GM12878 (cell line): ENCODE results near the gene DAPK3. TPM values are rescaled to one million over a fixed set of nuclear protein-coding genes. Genes with fewer than 3 reads are reported as not detected.

Source experiments
- ATAC-seq: fragments of 200-7000 bp; cut with Tn5 transposase; 3 replicates; pipeline ENCODE4 v1.9.1; 2020; ENCODE audit warnings: mild to moderate bottlenecking, moderate library complexity
- BruUV-seq: library from RNA; stranded (reverse); fragments of 400-500 nt; replicated peaks from 2 replicates; lab custom pipeline; 2021; lab: Mats Ljungman, UMichigan
- CTCF ChIA-PET: fragments of 300-600 bp; sonication (Branson Sonifier 250); formaldehyde crosslinking; extraction: SDS; loops from one replicate; lab custom pipeline; 2021; ENCODE audit warnings: inconsistent platforms; lab: Yijun Ruan, JAX
- POLR2A ChIA-PET: fragments of 350-600 bp; formaldehyde crosslinking; extraction: SDS; loops from one replicate; lab custom pipeline; 2021; ENCODE audit warnings: inconsistent platforms; lab: Charles Lee
- RAD21 ChIA-PET: fragments of 300-600 bp; sonication (Branson Sonifier 250); formaldehyde crosslinking; loops from one replicate; lab custom pipeline; 2023; ENCODE audit warnings: antibody characterized with exemption; ENCODE audit not compliant: unreplicated experiment; lab: Charles Lee
- SMC1A ChIA-PET: fragments of 300-600 bp; sonication (Branson Sonifier 250); formaldehyde crosslinking; loops from one replicate; lab custom pipeline; 2023; ENCODE audit not compliant: unreplicated experiment, uncharacterized antibody; lab: Charles Lee
- DNase-seq: peaks from one replicate; pipeline ENCODE4 v3.0.0-alpha.2; 2011; ENCODE audit warnings: low read depth, low spot score
- FAIRE-seq: peaks from 3 replicates; lab custom pipeline; 2011; peaks lifted over from hg19 to GRCh38; lab: Jason Lieb, UNC
- H2AFZ ChIP-seq: 2 replicates; pipeline ENCODE4 v1.6.0; 2011; ENCODE audit warnings: low read depth, low read length, control low read depth; ENCODE audit not compliant: control insufficient read depth
- H3K27ac ChIP-seq: 2 replicates; pipeline ENCODE4 v1.5.1; 2011; ENCODE audit warnings: control low read depth; ENCODE audit not compliant: control insufficient read depth, insufficient read depth
- H3K27me3 ChIP-seq, 2 experiments: replicated peaks in 1 of 2; 2 replicates each; pipeline versions ENCODE4 v1.6.0 to v1.6.1; 2011; ENCODE audit warnings: low read length in 1 of 2; ENCODE audit not compliant: control insufficient read depth in 2 of 2, insufficient read depth in 2 of 2
- H3K36me3 ChIP-seq, 2 experiments: 2 replicates each; pipeline ENCODE4 v1.5.1; 2011; ENCODE audit warnings: low read length in 1 of 2; ENCODE audit not compliant: control insufficient read depth in 2 of 2, insufficient read depth in 2 of 2
- H3K4me1 ChIP-seq: 2 replicates; pipeline ENCODE4 v1.6.1; 2011; ENCODE audit warnings: mild to moderate bottlenecking, low read length, moderate library complexity, mixed read lengths; ENCODE audit not compliant: control insufficient read depth, insufficient read depth
- H3K4me2 ChIP-seq: 2 replicates; pipeline ENCODE4 v1.6.0; 2011; ENCODE audit warnings: control low read depth; ENCODE audit not compliant: control insufficient read depth, insufficient read depth
- H3K4me3 ChIP-seq: fragments of 200-600 bp; sonication (generic); 2 replicates; pipeline ENCODE4 v1.5.1; 2016
- H3K79me2 ChIP-seq: 2 replicates; pipeline ENCODE4 v1.6.0; 2011; ENCODE audit warnings: low read length; ENCODE audit not compliant: control insufficient read depth, insufficient read depth
- H3K9ac ChIP-seq: 2 replicates; pipeline ENCODE4 v1.8.0; 2011; ENCODE audit warnings: low read length, control low read depth, mixed read lengths; ENCODE audit not compliant: control insufficient read depth, insufficient read depth
- H3K9me3 ChIP-seq: replicated peaks from 3 replicates; pipeline ENCODE4 v1.5.1; 2011; ENCODE audit warnings: mild to moderate bottlenecking, low read length; ENCODE audit not compliant: control insufficient read depth, insufficient read depth
- H4K20me1 ChIP-seq: 2 replicates; pipeline ENCODE4 v1.6.0; 2011; ENCODE audit not compliant: control insufficient read depth, insufficient read depth
- BACH1 ChIP-seq: fragments of 450-650 bp; IDR thresholded peaks from 2 replicates; pipeline ENCODE4 v1.6.1; 2017; ENCODE audit warnings: mild to moderate bottlenecking, borderline replicate concordance
- BHLHE40 ChIP-seq, 2 experiments: fragments of 450-650 bp in 1 of 2; IDR thresholded peaks; 2 replicates each; pipeline ENCODE4 v1.6.1; 2011 to 2017; ENCODE audit warnings: low read depth in 2 of 2, borderline replicate concordance in 1 of 2, improper control_type of control experiment in 1 of 2, low read length in 1 of 2, mild to moderate bottlenecking in 1 of 2
- CEBPB ChIP-seq, 2 experiments: fragments of 150-350 bp in 1 of 2; IDR thresholded peaks; 2 replicates each; pipeline ENCODE4 v1.6.1; 2012 to 2014; ENCODE audit warnings: low read depth in 2 of 2, low read length in 2 of 2, borderline replicate concordance in 1 of 2, inconsistent platforms in 1 of 2
- FOS ChIP-seq: IDR thresholded peaks from 3 replicates; pipeline ENCODE4 v1.6.1; 2011; ENCODE audit warnings: borderline replicate concordance; ENCODE audit not compliant: insufficient read length; ENCODE audit errors: extremely low read depth
- HDAC2 ChIP-seq: fragments of 200-600 bp; sonication (generic); IDR thresholded peaks from 2 replicates; pipeline ENCODE4 v1.6.1; 2017
- MEF2B ChIP-seq: fragments of 450-650 bp; IDR thresholded peaks from 2 replicates; pipeline ENCODE4 v1.6.1; 2018; ENCODE audit warnings: mild to moderate bottlenecking, moderate library complexity; ENCODE audit not compliant: partially characterized antibody, poor library complexity, severe bottlenecking
- PML ChIP-seq: IDR thresholded peaks from 2 replicates; pipeline ENCODE4 v1.6.1; 2012; ENCODE audit warnings: low read length, inconsistent platforms
- POLR2AphosphoS5 ChIP-seq: IDR thresholded peaks from 2 replicates; pipeline ENCODE4 v1.6.1; 2011; ENCODE audit warnings: mild to moderate bottlenecking, low read length, inconsistent platforms
- RAD51 ChIP-seq: fragments of 450-650 bp; IDR thresholded peaks from 2 replicates; pipeline ENCODE4 v1.6.1; 2016; ENCODE audit warnings: moderate library complexity, mild to moderate bottlenecking, inconsistent platforms
- RELA ChIP-seq: fragments of 450-650 bp; IDR thresholded peaks from 2 replicates; pipeline ENCODE4 v1.8.0; 2014; ENCODE audit warnings: borderline replicate concordance; ENCODE audit not compliant: partially characterized antibody
- SUPT20H ChIP-seq: IDR thresholded peaks from 2 replicates; pipeline ENCODE4 v1.6.1; 2011; ENCODE audit warnings: low read depth, mild to moderate bottlenecking, low read length, moderate library complexity, borderline replicate concordance; ENCODE audit not compliant: control insufficient read depth
- in situ Hi-C: fragments of 300-500 bp; cut with MboI; formaldehyde crosslinking; loops from 9 replicates; pipeline ENCODE4 v1.14.3; 2018; ENCODE audit warnings: mixed read lengths
- intact Hi-C: fragments of 100-400 bp; cut with micrococcal nuclease; formaldehyde crosslinking; loops from one replicate; pipeline ENCODE4 v1.14.2; 2022; ENCODE audit not compliant: unreplicated experiment
- polyA plus RNA-seq, 11 experiments: library from polyadenylated mRNA; depleted of rRNA in 4 of 11; unstranded in 6 of 11; stranded (reverse) in 5 of 11; fragments of >200 nt; fragmentation: Nextera tagmentation in 4 of 11; fragmentation: Illumina TruSeq in 1 of 11; extraction: Ambion mirVana in 4 of 11; extraction: Trizol in 1 of 11; gene quantifications; 1 replicate in 1 of 11; 2 replicates in 10 of 11; pipeline versions ENCODE4 v1.2.1 to v1.2.3, GENCODE V29; 2011 to 2016; ENCODE audit warnings: inconsistent platforms in 2 of 11, missing spikeins in 2 of 11, low read depth in 1 of 11
- total RNA-seq, 4 experiments: library from RNA; depleted of rRNA in 3 of 4; stranded (reverse); fragments of >200 nt in 3 of 4; fragmentation: Illumina TruSeq in 1 of 4; extraction: Trizol in 1 of 4; gene quantifications; 2 replicates each; pipeline versions ENCODE4 v1.2.1 to v1.2.3, GENCODE V29; 2013 to 2021
- TF ChIP-seq, protein P1 (sequence below): fragments of 450-650 bp; IDR thresholded peaks from 2 replicates; pipeline ENCODE4 v1.6.1; 2014; ENCODE audit warnings: mild to moderate bottlenecking
- TF ChIP-seq, protein P2 (sequence below): IDR thresholded peaks from 2 replicates; pipeline ENCODE4 v1.6.1; 2012; ENCODE audit warnings: low read length, inconsistent platforms
- TF ChIP-seq, protein P3 (sequence below): fragments of 450-650 bp; IDR thresholded peaks from 2 replicates; pipeline ENCODE4 v1.6.1; 2017; ENCODE audit warnings: mild to moderate bottlenecking, moderate library complexity
- TF ChIP-seq, protein P4 (sequence below): IDR thresholded peaks from 2 replicates; pipeline ENCODE4 v1.6.1; 2012; ENCODE audit warnings: low read depth, low read length, improper control_type of control experiment

Gene DAPK3
- total and polyA plus RNA-seq, 10 of the 15 experiments (the other 5 are each of a cell fraction or from before 2014, with no cell fraction given), result 0.13 to 46.4 (median 24.8) TPM

DNA sequence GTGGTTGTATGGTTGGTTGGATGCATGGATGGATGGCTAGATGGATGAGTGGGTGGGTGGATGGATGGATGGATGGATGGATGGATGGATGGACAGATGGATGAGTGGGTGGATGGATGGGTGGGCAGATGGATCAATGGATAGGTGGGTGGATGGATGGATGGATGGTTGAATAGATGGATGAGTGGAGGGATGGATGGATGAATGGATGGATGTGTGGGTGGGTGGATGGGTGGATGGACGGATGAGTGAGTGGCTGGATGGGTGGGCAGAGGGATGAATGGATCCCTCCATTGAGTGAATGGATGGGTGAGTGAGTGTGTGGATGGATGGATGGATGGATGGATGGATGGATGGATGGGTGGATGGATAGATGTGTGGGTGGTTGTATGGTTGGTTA lies 47.0 kb downstream of the DAPK3 start (continued):
- TF ChIP-seq, protein P1, sequence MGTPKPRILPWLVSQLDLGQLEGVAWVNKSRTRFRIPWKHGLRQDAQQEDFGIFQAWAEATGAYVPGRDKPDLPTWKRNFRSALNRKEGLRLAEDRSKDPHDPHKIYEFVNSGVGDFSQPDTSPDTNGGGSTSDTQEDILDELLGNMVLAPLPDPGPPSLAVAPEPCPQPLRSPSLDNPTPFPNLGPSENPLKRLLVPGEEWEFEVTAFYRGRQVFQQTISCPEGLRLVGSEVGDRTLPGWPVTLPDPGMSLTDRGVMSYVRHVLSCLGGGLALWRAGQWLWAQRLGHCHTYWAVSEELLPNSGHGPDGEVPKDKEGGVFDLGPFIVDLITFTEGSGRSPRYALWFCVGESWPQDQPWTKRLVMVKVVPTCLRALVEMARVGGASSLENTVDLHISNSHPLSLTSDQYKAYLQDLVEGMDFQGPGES, result no peak
- TF ChIP-seq RAD51 (no peak), BHLHE40 (IDR thresholded peaks at IDR 0.05; ENCODE audit: borderline replicate concordance in 1 of 2, low read depth in 2 of 2, low read length in 1 of 2) (no peak), CEBPB (IDR thresholded peaks at IDR 0.05; ENCODE audit: borderline replicate concordance in 1 of 2, low read depth in 2 of 2, low read length in 2 of 2) (no peak), FOS (no peak), MEF2B (no peak), SUPT20H (no peak), RELA (no peak), PML (no peak)

DNA sequence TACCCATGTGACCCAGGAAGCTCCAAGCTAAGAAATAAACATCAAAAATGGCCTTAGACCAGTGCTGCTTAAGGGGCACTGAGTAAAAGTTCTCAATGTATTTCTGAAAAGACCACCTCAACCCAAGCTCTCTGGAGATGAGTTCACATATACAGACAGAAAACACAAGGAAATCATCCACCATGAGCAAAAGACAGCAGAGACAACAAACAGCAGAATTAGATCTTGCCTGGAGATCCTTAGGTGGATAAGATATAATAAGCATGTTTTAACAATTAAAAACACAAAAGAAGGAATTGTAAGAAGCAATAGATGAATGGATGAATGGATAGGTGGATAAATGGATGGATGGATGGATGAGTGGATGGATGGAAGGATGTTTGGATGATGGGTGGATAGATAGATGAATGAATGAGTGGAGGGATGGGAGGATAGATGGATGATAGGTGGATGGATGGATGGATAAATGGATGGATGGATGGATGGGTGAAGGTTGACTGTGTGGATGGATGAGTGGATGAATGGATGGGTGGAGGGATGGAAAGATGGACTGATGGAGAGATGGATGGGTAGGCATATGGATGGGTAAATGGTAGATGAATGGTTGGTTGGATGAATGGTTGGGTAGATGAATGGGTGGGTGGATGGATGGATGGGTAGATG lies 47.7 kb downstream of the DAPK3 start:
- Histone ChIP-seq H3K4me2 (no peak overlapping the region), H3K79me2 (no peaks in the 10 kb centered on the region), H3K9ac (no peak overlapping the region), H3K36me3 (no peaks in the 10 kb centered on the region), H4K20me1 (no peaks in the 10 kb centered on the region), H3K27ac (no peak overlapping the region), H3K27me3 (no peaks in the 10 kb centered on the region), H3K9me3 (peaks cover 3% of the 10 kb centered on the region; the same call in 1 of the 3 replicates), H3K4me1 (no peaks in the 10 kb centered on the region), H3K4me3 (no peak overlapping the region), H2AFZ (no peak overlapping the region)
- intact Hi-C loops (no loop called here), in situ Hi-C loops (no loop called here)
- DNase-seq (no peak), FAIRE-seq (no peak), ATAC-seq (no peak)
- SMC1A ChIA-PET, result no interaction called here
- POLR2A ChIA-PET, result no interaction called here
- no TSS peak for BruUV-seq
- CTCF ChIA-PET, result no interaction called here
- RAD21 ChIA-PET, result no interaction called here
- TF ChIP-seq, protein P2, sequence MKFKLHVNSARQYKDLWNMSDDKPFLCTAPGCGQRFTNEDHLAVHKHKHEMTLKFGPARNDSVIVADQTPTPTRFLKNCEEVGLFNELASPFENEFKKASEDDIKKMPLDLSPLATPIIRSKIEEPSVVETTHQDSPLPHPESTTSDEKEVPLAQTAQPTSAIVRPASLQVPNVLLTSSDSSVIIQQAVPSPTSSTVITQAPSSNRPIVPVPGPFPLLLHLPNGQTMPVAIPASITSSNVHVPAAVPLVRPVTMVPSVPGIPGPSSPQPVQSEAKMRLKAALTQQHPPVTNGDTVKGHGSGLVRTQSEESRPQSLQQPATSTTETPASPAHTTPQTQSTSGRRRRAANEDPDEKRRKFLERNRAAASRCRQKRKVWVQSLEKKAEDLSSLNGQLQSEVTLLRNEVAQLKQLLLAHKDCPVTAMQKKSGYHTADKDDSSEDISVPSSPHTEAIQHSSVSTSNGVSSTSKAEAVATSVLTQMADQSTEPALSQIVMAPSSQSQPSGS, result no peak
- TF ChIP-seq POLR2AphosphoS5 (no peak), BACH1 (no peak), HDAC2 (no peak), FOS (no peak)
- TF ChIP-seq, protein P3, sequence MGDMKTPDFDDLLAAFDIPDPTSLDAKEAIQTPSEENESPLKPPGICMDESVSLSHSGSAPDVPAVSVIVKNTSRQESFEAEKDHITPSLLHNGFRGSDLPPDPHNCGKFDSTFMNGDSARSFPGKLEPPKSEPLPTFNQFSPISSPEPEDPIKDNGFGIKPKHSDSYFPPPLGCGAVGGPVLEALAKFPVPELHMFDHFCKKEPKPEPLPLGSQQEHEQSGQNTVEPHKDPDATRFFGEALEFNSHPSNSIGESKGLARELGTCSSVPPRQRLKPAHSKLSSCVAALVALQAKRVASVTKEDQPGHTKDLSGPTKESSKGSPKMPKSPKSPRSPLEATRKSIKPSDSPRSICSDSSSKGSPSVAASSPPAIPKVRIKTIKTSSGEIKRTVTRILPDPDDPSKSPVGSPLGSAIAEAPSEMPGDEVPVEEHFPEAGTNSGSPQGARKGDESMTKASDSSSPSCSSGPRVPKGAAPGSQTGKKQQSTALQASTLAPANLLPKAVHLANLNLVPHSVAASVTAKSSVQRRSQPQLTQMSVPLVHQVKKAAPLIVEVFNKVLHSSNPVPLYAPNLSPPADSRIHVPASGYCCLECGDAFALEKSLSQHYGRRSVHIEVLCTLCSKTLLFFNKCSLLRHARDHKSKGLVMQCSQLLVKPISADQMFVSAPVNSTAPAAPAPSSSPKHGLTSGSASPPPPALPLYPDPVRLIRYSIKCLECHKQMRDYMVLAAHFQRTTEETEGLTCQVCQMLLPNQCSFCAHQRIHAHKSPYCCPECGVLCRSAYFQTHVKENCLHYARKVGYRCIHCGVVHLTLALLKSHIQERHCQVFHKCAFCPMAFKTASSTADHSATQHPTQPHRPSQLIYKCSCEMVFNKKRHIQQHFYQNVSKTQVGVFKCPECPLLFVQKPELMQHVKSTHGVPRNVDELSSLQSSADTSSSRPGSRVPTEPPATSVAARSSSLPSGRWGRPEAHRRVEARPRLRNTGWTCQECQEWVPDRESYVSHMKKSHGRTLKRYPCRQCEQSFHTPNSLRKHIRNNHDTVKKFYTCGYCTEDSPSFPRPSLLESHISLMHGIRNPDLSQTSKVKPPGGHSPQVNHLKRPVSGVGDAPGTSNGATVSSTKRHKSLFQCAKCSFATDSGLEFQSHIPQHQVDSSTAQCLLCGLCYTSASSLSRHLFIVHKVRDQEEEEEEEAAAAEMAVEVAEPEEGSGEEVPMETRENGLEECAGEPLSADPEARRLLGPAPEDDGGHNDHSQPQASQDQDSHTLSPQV, result no peak
- TF ChIP-seq, protein P4, sequence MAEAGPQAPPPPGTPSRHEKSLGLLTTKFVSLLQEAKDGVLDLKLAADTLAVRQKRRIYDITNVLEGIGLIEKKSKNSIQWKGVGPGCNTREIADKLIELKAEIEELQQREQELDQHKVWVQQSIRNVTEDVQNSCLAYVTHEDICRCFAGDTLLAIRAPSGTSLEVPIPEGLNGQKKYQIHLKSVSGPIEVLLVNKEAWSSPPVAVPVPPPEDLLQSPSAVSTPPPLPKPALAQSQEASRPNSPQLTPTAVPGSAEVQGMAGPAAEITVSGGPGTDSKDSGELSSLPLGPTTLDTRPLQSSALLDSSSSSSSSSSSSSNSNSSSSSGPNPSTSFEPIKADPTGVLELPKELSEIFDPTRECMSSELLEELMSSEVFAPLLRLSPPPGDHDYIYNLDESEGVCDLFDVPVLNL, result no peak
